Endothelial cell (in vitro differentiated cells): ENCODE results near the gene SIPA1. TPM values are rescaled to one million over a fixed set of nuclear protein-coding genes. Genes with fewer than 3 reads are reported as not detected.

ENCODE experiments used
- DNase-seq: peaks from one replicate; pipeline ENCODE4 v3.0.0; 2021; ENCODE audit warnings: low spot score
- H3K27ac Mint-ChIP-seq: one replicate; pipeline ENCODE4 v1.8.0; 2021; ENCODE audit warnings: mixed read lengths, inconsistent platforms; ENCODE audit not compliant: unreplicated experiment
- H3K27me3 Mint-ChIP-seq: one replicate; pipeline ENCODE4 v1.8.0; 2021; ENCODE audit warnings: mild to moderate bottlenecking, moderate library complexity, mixed read lengths, inconsistent platforms; ENCODE audit not compliant: unreplicated experiment
- H3K36me3 Mint-ChIP-seq: one replicate; pipeline ENCODE4 v1.8.0; 2021; ENCODE audit warnings: mild to moderate bottlenecking, low read depth, mixed read lengths, inconsistent platforms; ENCODE audit not compliant: unreplicated experiment
- H3K4me1 Mint-ChIP-seq: one replicate; pipeline ENCODE4 v1.8.0; 2021; ENCODE audit warnings: mild to moderate bottlenecking, mixed read lengths, inconsistent platforms; ENCODE audit not compliant: unreplicated experiment
- H3K4me3 Mint-ChIP-seq: one replicate; pipeline ENCODE4 v1.8.0; 2021; ENCODE audit warnings: mild to moderate bottlenecking, mixed read lengths, inconsistent platforms; ENCODE audit not compliant: unreplicated experiment
- H3K9me3 Mint-ChIP-seq: one replicate; pipeline ENCODE4 v1.8.0; 2021; ENCODE audit warnings: mixed read lengths, inconsistent platforms; ENCODE audit not compliant: unreplicated experiment
- total RNA-seq: library from RNA; stranded (reverse); fragmentation: NEBNext Ultra II Directional; extraction: Animal tissue kit (Norgen Biotek cat#: 25700); gene quantifications from one replicate; pipeline ENCODE4 v1.2.1, GENCODE V29; 2021; ENCODE audit not compliant: unreplicated experiment
- TF ChIP-seq, protein P1 (sequence below): fragments of 200-600 bp; sonication (generic); IDR thresholded peaks from one replicate; pipeline ENCODE4 v1.5.0; 2021; ENCODE audit warnings: antibody characterized with exemption; ENCODE audit not compliant: unreplicated experiment

The SIPA1 gene
- total RNA-seq, 1 donor from 2014 or later, result 267 TPM

DNA sequence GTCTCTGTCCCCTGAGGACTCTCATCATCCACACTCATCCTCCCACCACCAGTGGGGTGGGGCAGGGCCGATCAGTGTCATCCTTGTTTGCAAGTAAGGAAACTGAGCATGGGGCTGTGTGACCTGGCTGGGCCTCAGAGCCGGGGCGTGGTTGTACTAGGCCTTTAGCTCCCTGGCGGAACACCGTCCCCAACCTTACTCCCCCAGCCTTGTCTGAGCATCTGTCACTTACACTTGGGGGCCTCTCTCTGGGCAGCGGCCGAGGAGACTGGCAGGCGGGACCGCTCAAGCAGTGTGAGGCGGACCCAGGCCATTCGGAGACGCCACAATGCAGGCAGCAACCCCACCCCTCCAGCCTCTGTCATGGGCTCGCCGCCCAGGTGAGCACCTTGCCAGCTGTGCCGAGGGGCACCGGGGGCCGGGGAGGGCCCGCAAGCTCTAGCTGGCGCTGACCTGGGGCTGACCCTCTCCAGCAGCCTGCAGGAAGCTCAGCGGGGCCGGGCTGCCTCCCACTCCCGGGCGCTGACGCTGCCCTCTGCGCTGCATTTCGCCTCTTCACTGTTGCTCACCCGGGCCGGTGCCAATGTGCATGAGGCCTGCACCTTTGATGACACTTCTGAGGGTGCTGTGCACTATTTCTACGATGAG is 18.5 kb upstream of the SIPA1 start:
- peaks cover 29% of the 10 kb centered on the region for H3K36me3 Mint-ChIP-seq
- peaks cover 28% of the 10 kb centered on the region for H3K27me3 Mint-ChIP-seq
- TF ChIP-seq, protein P1, sequence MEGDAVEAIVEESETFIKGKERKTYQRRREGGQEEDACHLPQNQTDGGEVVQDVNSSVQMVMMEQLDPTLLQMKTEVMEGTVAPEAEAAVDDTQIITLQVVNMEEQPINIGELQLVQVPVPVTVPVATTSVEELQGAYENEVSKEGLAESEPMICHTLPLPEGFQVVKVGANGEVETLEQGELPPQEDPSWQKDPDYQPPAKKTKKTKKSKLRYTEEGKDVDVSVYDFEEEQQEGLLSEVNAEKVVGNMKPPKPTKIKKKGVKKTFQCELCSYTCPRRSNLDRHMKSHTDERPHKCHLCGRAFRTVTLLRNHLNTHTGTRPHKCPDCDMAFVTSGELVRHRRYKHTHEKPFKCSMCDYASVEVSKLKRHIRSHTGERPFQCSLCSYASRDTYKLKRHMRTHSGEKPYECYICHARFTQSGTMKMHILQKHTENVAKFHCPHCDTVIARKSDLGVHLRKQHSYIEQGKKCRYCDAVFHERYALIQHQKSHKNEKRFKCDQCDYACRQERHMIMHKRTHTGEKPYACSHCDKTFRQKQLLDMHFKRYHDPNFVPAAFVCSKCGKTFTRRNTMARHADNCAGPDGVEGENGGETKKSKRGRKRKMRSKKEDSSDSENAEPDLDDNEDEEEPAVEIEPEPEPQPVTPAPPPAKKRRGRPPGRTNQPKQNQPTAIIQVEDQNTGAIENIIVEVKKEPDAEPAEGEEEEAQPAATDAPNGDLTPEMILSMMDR, result no peak
- H3K9me3 Mint-ChIP-seq, result no peaks in the 10 kb centered on the region
- DNase-seq, result no peak
- H3K27ac Mint-ChIP-seq, result no peak overlapping the region
- peaks cover 8% of the 10 kb centered on the region for H3K4me1 Mint-ChIP-seq
- peak overlapping the region; percentile 73 for H3K4me3 Mint-ChIP-seq

DNA sequence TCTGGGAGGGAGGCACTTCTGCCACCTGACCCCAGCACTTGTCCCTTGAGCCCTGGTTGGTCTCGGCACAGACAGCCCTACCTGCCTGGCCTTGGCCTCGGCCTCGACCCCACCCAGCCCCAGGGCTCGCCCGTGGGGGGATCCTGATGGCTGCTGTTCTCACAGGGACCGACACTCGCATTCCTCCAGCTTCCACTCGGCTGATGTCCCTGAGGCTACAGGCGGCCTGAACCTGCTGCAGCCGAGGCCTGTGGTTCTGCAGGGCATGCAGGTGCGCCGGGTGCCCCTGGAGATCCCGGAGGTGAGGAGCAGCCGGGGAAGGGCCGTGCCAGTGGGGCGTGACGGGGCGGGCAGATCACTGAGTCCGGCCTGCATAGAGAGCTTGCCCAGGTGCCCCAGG is 17.2 kb upstream of the SIPA1 start:
- Mint-ChIP-seq H3K4me3 (no peak overlapping the region), H3K27ac (no peak overlapping the region)

DNA sequence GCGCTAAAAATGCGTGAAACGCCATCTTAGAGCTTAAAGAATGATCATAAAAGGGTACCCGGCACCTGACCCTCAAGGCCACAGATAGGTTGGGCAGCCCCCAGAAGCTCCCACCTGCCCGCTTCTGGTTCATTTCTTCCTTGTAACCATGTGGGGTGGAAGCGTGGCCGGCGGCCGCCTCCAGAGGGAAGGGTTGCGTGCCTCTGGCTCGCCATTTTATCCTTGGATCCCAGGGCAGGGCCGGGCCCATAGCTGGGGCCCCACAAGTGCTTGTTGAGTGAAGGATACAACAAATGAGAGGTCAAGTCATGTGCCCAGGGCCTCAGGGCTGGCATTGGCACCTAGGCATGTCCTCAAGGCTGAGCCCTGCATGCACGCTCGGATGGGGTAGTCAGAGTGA is 16.4 kb upstream of the SIPA1 start:
- Mint-ChIP-seq H3K27me3 (peaks cover 16% of the 10 kb centered on the region), H3K27ac (peak overlapping the region; percentile 37), H3K9me3 (no peaks in the 10 kb centered on the region), H3K36me3 (peaks cover 31% of the 10 kb centered on the region), H3K4me1 (peaks cover 6% of the 10 kb centered on the region), H3K4me3 (peak overlapping the region; percentile 60)
- DNase-seq, result no peak
- TF ChIP-seq, protein P1, result no peak

More for the DNA sequence above, 17.2 kb upstream of the SIPA1 start:
- TF ChIP-seq, protein P1, result no peak
- Mint-ChIP-seq H3K27me3 (peaks cover 17% of the 10 kb centered on the region), H3K36me3 (peaks cover 29% of the 10 kb centered on the region), H3K4me1 (peaks cover 8% of the 10 kb centered on the region), H3K9me3 (no peaks in the 10 kb centered on the region)
- no peak for DNase-seq

DNA sequence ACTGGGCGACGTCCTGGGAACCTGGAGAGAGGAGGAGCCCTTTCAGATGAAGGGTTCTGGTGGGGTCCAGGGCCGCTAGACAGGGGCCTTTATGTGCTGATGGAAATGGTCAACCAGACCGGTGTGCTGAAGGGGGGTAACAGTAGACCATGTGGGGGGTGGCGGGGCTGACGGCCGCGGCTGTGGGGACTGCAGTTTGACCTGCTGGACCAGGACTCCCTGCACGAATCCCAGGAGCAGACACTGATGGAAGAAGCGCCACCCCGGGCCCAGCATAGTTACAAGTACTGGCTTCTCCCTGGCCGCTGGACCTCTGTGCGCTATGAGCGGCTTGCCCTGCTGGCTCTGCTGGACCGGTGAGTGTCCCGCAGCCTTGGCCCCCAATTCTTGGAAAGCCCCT is 15.9 kb upstream of the SIPA1 start:
- Mint-ChIP-seq H3K36me3 (peaks cover 31% of the 10 kb centered on the region), H3K27me3 (peaks cover 13% of the 10 kb centered on the region), H3K9me3 (no peaks in the 10 kb centered on the region), H3K4me3 (peak overlapping the region; percentile 60), H3K27ac (no peak overlapping the region), H3K4me1 (peaks cover under 1% of the 10 kb centered on the region)
- TF ChIP-seq, protein P1, result no peak
- no peak for DNase-seq

DNA sequence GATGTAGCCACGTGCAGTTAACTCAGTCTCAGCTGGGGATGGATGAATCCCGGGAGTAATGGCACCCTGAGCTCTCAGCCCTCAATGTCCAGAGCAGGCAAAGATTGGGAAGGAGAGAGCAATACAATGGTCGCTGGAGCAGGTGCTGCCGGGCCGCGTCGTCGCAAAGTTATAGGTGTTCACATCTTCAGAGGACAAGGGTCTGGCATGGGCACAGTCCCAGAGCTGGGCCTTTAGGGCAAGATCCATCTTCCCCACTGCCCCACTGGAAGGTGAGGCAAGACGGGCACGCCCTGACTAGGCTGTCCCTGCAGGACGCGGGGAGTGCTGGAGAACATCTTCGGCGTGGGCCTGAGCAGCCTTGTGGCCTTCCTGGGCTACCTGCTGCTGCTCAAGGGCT is 14.7 kb upstream of the SIPA1 start:
- TF ChIP-seq, protein P1, result no peak
- DNase-seq, result no peak
- H3K27ac Mint-ChIP-seq, result no peak overlapping the region
- H3K9me3 Mint-ChIP-seq, result no peaks in the 10 kb centered on the region
- no peaks in the 10 kb centered on the region for H3K4me1 Mint-ChIP-seq
- peaks cover 12% of the 10 kb centered on the region for H3K27me3 Mint-ChIP-seq
- H3K4me3 Mint-ChIP-seq, result no peak overlapping the region
- peaks cover 32% of the 10 kb centered on the region for H3K36me3 Mint-ChIP-seq
